Measurements from ENCODE around the gene KRTCAP2. TPM values are rescaled to one million over a fixed set of nuclear protein-coding genes. Genes with fewer than 3 reads are reported as not detected.

Gene KRTCAP2
- total RNA-seq, 1 donor from 2014 or later = 108 TPM

GRCh38 chr1:155134880-155135414, 38.2 kb downstream of the KRTCAP2 start:
- TF ChIP-seq CTCF (IDR thresholded peaks at IDR 0.05; ENCODE audit: partially characterized antibody, unreplicated experiment) = no peak
- peak overlapping the region; percentile 100 for H3K4me3 Mint-ChIP-seq (ENCODE audit: unreplicated experiment)
- H3K9me3 Mint-ChIP-seq (ENCODE audit: unreplicated experiment) = peaks cover 8% of the 10 kb centered on the region
- DNase-seq = peak; percentile 37
- H3K27me3 Mint-ChIP-seq (ENCODE audit: unreplicated experiment) = peaks cover 12% of the 10 kb centered on the region
- H3K36me3 Mint-ChIP-seq (ENCODE audit: unreplicated experiment) = no peaks in the 10 kb centered on the region
- H3K27ac Mint-ChIP-seq (ENCODE audit: unreplicated experiment) = peak overlapping the region; percentile 98
- peaks cover 9% of the 10 kb centered on the region for H3K4me1 Mint-ChIP-seq (ENCODE audit: low read depth, unreplicated experiment)

GRCh38 chr1:155134322-155134721, 38.8 kb downstream of the KRTCAP2 start:
- no peak overlapping the region for H3K27ac Mint-ChIP-seq (ENCODE audit: unreplicated experiment)
- H3K4me1 Mint-ChIP-seq (ENCODE audit: low read depth, unreplicated experiment) = peaks cover 13% of the 10 kb centered on the region
- H3K27me3 Mint-ChIP-seq (ENCODE audit: unreplicated experiment) = peaks cover 14% of the 10 kb centered on the region
- peak overlapping the region; percentile 100 for H3K4me3 Mint-ChIP-seq (ENCODE audit: unreplicated experiment)
- peaks cover 8% of the 10 kb centered on the region for H3K9me3 Mint-ChIP-seq (ENCODE audit: unreplicated experiment)
- TF ChIP-seq CTCF (IDR thresholded peaks at IDR 0.05; ENCODE audit: partially characterized antibody, unreplicated experiment) = no peak
- no peaks in the 10 kb centered on the region for H3K36me3 Mint-ChIP-seq (ENCODE audit: unreplicated experiment)
- no peak for DNase-seq

- Mint-ChIP-seq H3K4me1 (ENCODE audit: low read depth, unreplicated experiment) (peaks cover 13% of the 10 kb centered on the region), H3K27me3 (ENCODE audit: unreplicated experiment) (peaks cover 16% of the 10 kb centered on the region), H3K9me3 (ENCODE audit: unreplicated experiment) (peaks cover 8% of the 10 kb centered on the region), H3K36me3 (ENCODE audit: unreplicated experiment) (no peaks in the 10 kb centered on the region), H3K4me3 (ENCODE audit: unreplicated experiment) (peak overlapping the region; percentile 16), H3K27ac (ENCODE audit: unreplicated experiment) (no peak overlapping the region)
- TF ChIP-seq CTCF (IDR thresholded peaks at IDR 0.05; ENCODE audit: partially characterized antibody, unreplicated experiment) = no peak
- DNase-seq = no peak
Measured at GRCh38 chr1:155133799-155134281, 39.3 kb downstream of the KRTCAP2 start.

- Mint-ChIP-seq H3K27me3 (ENCODE audit: unreplicated experiment) (peaks cover 26% of the 10 kb centered on the region), H3K4me3 (ENCODE audit: unreplicated experiment) (peak overlapping the region; percentile 25), H3K9me3 (ENCODE audit: unreplicated experiment) (peaks cover 12% of the 10 kb centered on the region), H3K36me3 (ENCODE audit: unreplicated experiment) (no peaks in the 10 kb centered on the region), H3K4me1 (ENCODE audit: low read depth, unreplicated experiment) (peaks cover 20% of the 10 kb centered on the region), H3K27ac (ENCODE audit: unreplicated experiment) (no peak overlapping the region)
- DNase-seq = no peak
- TF ChIP-seq CTCF (IDR thresholded peaks at IDR 0.05; ENCODE audit: partially characterized antibody, unreplicated experiment) = no peak
Measured at GRCh38 chr1:155131856-155132255, 41.2 kb downstream of the KRTCAP2 start.

GRCh38 chr1:155131285-155131684, 41.8 kb downstream of the KRTCAP2 start:
- peaks cover 12% of the 10 kb centered on the region for H3K9me3 Mint-ChIP-seq (ENCODE audit: unreplicated experiment)
- no peak overlapping the region for H3K27ac Mint-ChIP-seq (ENCODE audit: unreplicated experiment)
- TF ChIP-seq CTCF (IDR thresholded peaks at IDR 0.05; ENCODE audit: partially characterized antibody, unreplicated experiment) = no peak
- H3K4me1 Mint-ChIP-seq (ENCODE audit: low read depth, unreplicated experiment) = peaks cover 24% of the 10 kb centered on the region
- H3K4me3 Mint-ChIP-seq (ENCODE audit: unreplicated experiment) = no peak overlapping the region
- DNase-seq = no peak
- H3K36me3 Mint-ChIP-seq (ENCODE audit: unreplicated experiment) = no peaks in the 10 kb centered on the region
- peaks cover 28% of the 10 kb centered on the region for H3K27me3 Mint-ChIP-seq (ENCODE audit: unreplicated experiment)

Data from glutamatergic neuron (in vitro differentiated cells).